ENCODE measurements around the gene TMEM135. TPM values are rescaled to one million over a fixed set of nuclear protein-coding genes. Genes with fewer than 3 reads are reported as not detected.

The TMEM135 gene
- total RNA-seq, 2 experiments from 2014 or later, result 24.7 to 30.0 TPM

DNA sequence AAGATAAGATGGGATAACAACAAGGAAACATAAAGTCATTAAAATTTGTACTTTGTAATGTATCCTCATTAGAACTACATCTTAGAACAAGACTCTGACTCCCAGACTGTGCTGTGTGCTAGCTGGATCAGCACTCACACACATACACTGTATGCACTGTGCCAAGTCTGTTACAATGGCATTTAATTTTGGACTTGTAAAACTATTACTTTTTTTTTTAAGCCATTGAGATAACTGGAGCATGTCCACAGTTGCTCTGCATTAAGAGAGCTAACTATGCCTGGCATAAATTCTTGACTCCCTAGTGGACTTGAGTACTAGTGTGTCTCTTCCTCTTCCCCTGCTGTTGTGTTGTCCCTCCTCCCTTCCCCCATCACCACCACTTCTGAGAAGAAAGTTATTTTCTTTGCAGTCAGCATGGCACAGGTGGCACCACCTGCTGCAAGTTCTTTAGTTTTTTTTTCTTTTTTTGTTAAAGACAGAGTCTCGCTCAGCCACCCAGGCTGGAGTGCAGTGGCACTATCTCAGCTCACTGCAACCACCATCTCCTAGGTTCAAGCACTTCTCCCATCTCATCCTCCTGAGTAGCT is 268.6 kb downstream of the TMEM135 start:
- POLR2A ChIA-PET, result no interaction called here
- DNase-seq, result no peak
- no peak overlapping the region for H3K4me3 Mint-ChIP-seq
- no peaks in the 10 kb centered on the region for H3K9me3 Mint-ChIP-seq
- no peak overlapping the region for H3K27ac Mint-ChIP-seq
- no peaks in the 10 kb centered on the region for H3K27me3 Mint-ChIP-seq
- TF ChIP-seq, protein P1, sequence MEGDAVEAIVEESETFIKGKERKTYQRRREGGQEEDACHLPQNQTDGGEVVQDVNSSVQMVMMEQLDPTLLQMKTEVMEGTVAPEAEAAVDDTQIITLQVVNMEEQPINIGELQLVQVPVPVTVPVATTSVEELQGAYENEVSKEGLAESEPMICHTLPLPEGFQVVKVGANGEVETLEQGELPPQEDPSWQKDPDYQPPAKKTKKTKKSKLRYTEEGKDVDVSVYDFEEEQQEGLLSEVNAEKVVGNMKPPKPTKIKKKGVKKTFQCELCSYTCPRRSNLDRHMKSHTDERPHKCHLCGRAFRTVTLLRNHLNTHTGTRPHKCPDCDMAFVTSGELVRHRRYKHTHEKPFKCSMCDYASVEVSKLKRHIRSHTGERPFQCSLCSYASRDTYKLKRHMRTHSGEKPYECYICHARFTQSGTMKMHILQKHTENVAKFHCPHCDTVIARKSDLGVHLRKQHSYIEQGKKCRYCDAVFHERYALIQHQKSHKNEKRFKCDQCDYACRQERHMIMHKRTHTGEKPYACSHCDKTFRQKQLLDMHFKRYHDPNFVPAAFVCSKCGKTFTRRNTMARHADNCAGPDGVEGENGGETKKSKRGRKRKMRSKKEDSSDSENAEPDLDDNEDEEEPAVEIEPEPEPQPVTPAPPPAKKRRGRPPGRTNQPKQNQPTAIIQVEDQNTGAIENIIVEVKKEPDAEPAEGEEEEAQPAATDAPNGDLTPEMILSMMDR (IDR thresholded peaks at IDR 0.05), result no peak
- no peaks in the 10 kb centered on the region for H3K4me1 Mint-ChIP-seq (ENCODE audit: low read depth)
- no peak for ATAC-seq
- CTCF ChIA-PET, result no interaction called here
- intact Hi-C loops (cut with micrococcal nuclease), result no loop called here
- H3K36me3 Mint-ChIP-seq (ENCODE audit: low read depth), result peaks cover 3% of the 10 kb centered on the region

DNA sequence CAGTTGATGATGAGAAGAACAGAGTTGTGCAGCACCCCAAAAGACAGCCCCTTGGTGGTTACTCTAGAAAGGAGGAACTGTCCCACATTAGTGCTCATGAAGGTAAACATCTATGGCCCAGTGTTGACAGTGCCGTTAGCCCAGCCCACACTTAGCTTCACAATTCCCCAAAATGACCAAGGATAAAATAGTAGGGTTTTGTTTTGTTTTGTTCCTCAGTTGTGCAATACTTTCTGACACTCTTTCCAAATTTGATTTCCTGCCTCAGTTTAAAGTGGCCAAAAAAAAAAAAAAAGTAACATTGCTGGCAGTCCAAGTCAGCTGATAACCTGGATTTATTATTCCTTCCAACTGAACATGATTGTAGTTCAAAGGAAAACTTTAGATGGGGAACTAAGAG is 269.4 kb downstream of the TMEM135 start:
- Mint-ChIP-seq H3K27me3 (no peaks in the 10 kb centered on the region), H3K9me3 (no peaks in the 10 kb centered on the region), H3K36me3 (ENCODE audit: low read depth) (peaks cover 3% of the 10 kb centered on the region), H3K4me1 (ENCODE audit: low read depth) (no peaks in the 10 kb centered on the region), H3K4me3 (no peak overlapping the region), H3K27ac (no peak overlapping the region)
- DNase-seq (no peak), ATAC-seq (no peak)
- TF ChIP-seq, protein P1 (IDR thresholded peaks at IDR 0.05), result no peak
- intact Hi-C loops (cut with micrococcal nuclease), result no loop called here
- ChIA-PET POLR2A (no interaction called here), CTCF (no interaction called here)

DNA sequence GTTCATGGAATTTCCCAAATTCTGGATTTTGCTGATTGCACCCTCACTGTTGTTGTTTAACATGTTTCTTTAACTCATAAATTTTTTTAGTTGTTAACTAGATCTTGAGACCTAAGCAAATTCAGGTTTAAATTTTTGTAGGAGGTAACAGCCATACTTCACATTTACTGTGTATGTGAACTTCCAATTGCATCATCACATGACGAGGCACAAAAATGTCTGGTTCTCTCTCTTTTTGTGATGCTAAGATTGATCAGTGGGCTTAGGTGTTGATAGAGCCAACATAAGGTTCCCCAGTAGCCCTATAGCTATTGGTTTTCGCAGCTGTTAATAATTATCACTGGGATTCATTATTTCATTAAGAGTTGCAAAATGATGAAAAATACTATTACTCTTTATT is 277.5 kb downstream of the TMEM135 start:
- intact Hi-C loops (cut with micrococcal nuclease), result no loop called here
- Mint-ChIP-seq H3K4me3 (no peak overlapping the region), H3K27me3 (no peaks in the 10 kb centered on the region), H3K9me3 (no peaks in the 10 kb centered on the region), H3K27ac (no peak overlapping the region), H3K4me1 (ENCODE audit: low read depth) (no peaks in the 10 kb centered on the region), H3K36me3 (ENCODE audit: low read depth) (peaks cover 8% of the 10 kb centered on the region)
- no peak for DNase-seq
- ATAC-seq, result no peak
- ChIA-PET POLR2A (no interaction called here), CTCF (interaction anchor here (1.2 kb wide), 1 partner anchor 14 kb away, joined by 3 read pairs; no protein-coding TSS in a partner anchor)
- TF ChIP-seq, protein P1 (IDR thresholded peaks at IDR 0.05), result no peak

DNA sequence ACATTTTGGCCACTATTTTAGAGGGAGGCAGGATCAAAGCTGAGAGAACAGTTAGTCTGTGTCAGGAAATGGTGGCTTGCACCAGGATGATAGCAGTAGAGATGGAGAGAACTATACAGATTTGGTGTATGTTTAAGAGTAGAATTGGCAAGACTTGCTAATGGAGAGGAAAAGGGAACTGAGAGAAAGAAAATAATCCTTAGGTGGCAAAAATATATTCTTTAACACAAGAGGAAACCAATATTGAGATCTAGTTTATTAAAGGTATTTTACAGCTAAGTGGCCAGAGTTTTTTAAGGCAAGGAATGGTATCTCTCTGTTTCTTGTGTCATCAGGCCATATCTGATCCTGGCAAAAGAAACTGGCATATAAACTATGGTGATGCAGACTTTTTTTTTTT is 278.8 kb downstream of the TMEM135 start:
- Mint-ChIP-seq H3K27ac (no peak overlapping the region), H3K4me3 (no peak overlapping the region), H3K27me3 (no peaks in the 10 kb centered on the region), H3K36me3 (ENCODE audit: low read depth) (peaks cover 8% of the 10 kb centered on the region), H3K4me1 (ENCODE audit: low read depth) (no peaks in the 10 kb centered on the region), H3K9me3 (no peaks in the 10 kb centered on the region)
- TF ChIP-seq, protein P1 (IDR thresholded peaks at IDR 0.05), result no peak
- DNase-seq (no peak), ATAC-seq (no peak)
- POLR2A ChIA-PET, result no interaction called here
- CTCF ChIA-PET, result interaction anchor here (0.7 to 1.0 kb wide), 2 partner anchors 37 to 250 kb away, joined by 3 read pairs; no protein-coding TSS in a partner anchor
- intact Hi-C loops (cut with micrococcal nuclease), result no loop called here

DNA sequence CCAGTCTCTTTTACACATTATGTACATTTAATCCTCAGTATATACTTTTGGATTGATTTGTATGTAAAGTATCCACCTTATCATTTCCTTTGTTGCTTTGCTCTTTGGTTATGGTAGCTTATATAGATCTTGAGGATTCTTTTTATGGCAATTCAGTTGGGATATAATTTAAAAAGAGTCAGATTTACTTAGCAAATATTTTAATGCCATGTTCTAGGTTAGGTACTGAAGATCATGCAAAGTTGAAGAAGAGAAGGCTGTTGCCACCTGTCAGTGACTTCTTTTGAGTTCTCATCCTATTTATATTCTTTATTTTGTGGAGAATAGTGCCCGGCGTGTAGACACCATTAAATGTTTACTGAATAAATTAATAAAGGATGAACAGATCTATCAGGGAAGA is 279.7 kb downstream of the TMEM135 start:
- intact Hi-C loops (cut with micrococcal nuclease), result no loop called here
- no peak for ATAC-seq
- no peaks in the 10 kb centered on the region for H3K4me1 Mint-ChIP-seq (ENCODE audit: low read depth)

More for the DNA sequence above, 279.7 kb downstream of the TMEM135 start:
- Mint-ChIP-seq H3K36me3 (ENCODE audit: low read depth) (peaks cover 15% of the 10 kb centered on the region), H3K4me3 (no peak overlapping the region), H3K9me3 (no peaks in the 10 kb centered on the region), H3K27me3 (no peaks in the 10 kb centered on the region), H3K27ac (no peak overlapping the region)
- POLR2A ChIA-PET, result no interaction called here
- TF ChIP-seq, protein P1 (IDR thresholded peaks at IDR 0.05), result no peak
- CTCF ChIA-PET, result no interaction called here
- no peak for DNase-seq

Data from activated CD8-positive, alpha-beta T cell treated with anti-CD3 and anti-CD28 coated beads for 36 hours (primary cell).